Myocyte (in vitro differentiated cells): Measurements from ENCODE around the gene IGSF22. TPM values are rescaled to one million over a fixed set of nuclear protein-coding genes. Genes with fewer than 3 reads are reported as not detected.
"Not testable (repeated sequence)": the region's sequence is repeated elsewhere in the genome, so short reads cannot be mapped to it uniquely, and the experiment has no call there.

ENCODE experiments used
- DNase-seq: peaks from one replicate; pipeline ENCODE4 v3.0.0-alpha.2; 2012; ENCODE audit warnings: low read depth
- total RNA-seq: library from RNA; depleted of rRNA; stranded (reverse); fragments of >200 nt; gene quantifications from 2 replicates; pipeline ENCODE4 v1.2.3, GENCODE V29; 2014

The IGSF22 gene
- total RNA-seq, 1 donor from 2014 or later = 34.5 TPM

GRCh38 chr11:18692941-18693760 lies 32.8 kb downstream of the IGSF22 start:
- DNase-seq = peak; percentile 83

GRCh38 chr11:18691467-18692140 lies 34.4 kb downstream of the IGSF22 start:
- not testable (repeated sequence) for DNase-seq

- DNase-seq = no peak
Observed at GRCh38 chr11:18684267-18684666, 41.7 kb downstream of the IGSF22 start.

- no peak for DNase-seq
Observed at GRCh38 chr11:18682466-18682865, 43.5 kb downstream of the IGSF22 start.

GRCh38 chr11:18681949-18682348 lies 44.0 kb downstream of the IGSF22 start:
- DNase-seq = not testable (repeated sequence)

- no peak for DNase-seq
Observed at GRCh38 chr11:18677560-18677959, 48.4 kb downstream of the IGSF22 start.

DNA sequence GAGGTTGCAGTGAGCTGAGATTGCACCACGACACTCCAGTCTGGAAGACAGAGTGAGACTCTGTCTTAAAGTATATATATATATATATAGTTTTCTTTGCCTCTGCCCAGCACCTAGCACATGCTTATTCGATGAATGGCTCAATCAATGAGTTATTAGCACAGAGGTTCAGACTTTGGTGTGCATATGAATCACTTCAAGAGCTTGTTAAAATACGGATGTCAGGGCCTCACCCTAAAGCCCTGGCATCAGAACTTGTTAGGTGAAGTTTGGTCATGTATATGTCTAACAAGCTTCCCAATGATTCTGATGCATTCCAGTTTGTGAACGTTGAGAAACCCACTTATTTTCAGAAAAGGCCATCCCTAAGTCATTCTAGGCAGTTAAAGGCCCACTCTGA lies 49.2 kb downstream of the IGSF22 start:
- no peak for DNase-seq

DNA sequence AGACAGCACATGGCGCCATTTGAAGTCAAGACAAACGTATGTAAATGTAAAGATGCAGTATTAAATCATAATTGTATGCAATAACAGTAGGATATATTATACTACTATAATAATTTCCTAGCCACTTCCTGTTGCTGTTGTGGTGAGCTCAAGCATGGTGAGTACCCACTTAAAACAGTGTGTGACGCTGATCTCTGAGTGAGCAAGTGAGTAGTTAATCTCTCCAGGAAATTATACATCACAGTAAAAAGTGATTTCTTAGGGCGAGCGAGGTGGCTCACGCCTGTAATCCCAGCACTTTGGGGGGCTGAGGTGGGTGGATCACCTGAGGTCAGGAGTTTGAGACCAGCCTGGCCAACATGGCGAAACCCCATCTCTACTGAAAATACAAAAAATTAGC lies 53.8 kb downstream of the IGSF22 start:
- not testable (repeated sequence) for DNase-seq

- DNase-seq = no peak
Observed at GRCh38 chr11:18671246-18671645, 54.7 kb downstream of the IGSF22 start.

GRCh38 chr11:18669711-18670110 lies 56.3 kb downstream of the IGSF22 start:
- DNase-seq = no peak

DNA sequence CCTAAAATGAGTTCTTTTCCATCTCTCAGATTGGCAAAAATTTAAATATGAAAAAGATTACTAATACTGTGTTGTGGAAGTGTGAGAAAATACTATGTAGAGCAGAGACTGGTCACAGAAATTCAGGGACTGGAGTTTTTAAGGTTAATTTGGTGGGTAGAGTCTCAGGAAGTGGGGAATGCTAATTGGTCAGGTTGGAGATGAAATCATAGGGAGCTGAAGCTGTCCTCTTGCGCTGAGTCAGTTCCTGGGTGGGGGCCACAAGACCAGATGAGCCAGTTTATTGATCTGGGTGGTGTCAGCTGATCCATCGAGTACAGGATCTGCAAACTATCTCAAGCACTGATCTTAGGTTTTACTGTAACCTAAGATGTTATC lies 56.8 kb downstream of the IGSF22 start:
- peak; percentile 6 for DNase-seq

DNA sequence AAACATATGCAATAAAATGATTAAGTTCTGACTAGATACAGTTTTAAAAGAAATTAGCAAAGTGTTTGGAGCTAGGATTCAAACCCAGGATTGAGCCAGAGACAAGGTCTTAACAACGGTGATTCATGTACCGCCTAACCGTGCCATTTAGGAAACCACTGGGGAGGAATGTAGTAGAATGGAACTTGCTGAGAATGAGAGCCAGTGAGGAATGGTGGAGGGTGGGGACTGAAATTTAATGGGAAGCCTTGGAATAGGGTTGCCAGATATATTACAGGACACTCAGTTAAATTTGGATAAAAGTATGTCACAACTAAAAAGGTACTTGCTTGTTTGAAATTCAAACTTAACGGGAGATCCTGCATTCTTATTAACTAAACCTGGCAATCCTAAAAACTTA lies 57.9 kb downstream of the IGSF22 start:
- DNase-seq = no peak

DNA sequence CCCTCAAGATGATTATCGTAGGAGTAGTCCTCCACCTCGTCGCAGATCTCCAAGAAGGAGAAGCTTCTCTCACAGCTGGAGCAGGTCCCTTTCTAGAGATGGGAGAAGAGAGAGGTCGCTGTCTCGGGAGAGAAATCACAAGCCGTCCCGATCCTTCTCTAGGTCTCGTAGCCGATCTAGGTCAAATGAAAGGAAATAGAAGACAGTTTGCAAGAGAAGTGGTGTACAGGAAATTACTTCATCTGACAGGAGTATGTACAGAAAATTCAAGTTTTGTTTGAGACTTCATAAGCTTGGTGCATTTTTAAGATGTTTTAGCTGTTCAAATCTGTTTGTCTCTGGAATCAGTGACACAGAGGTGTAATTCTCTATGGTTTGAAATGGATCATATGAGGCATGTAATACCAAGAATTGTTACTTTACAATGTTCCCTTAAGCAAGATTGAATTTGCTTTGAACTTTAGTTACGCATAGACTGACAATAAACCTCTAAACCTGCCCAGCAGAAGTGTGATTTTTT lies 60.6 kb downstream of the IGSF22 start:
- not testable (repeated sequence) for DNase-seq

DNA sequence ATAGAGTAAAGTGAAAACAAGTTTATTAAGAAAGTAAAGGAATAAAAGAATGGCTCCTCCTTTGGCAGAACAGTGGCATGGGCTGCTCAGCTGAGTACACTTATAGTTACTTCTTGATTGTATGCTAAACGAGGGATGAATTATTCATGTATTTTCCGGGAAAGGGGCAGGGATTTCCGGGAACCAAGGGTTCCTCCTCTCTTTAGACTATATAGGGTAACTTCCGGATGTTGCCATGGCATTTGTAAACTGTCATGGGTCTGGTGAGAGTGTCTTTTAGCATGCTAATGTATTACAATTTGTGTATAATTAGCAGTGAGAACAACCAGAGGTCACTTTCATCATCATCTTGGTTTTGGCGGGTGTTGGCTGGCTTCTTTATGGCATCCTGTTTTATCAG lies 68.3 kb downstream of the IGSF22 start:
- DNase-seq = no peak

Other genes starting within 250 kb of the IGSF22 start
- 169 and 185 TPM in 2 replicates for gene TSG101, start 199.2 kb downstream of the IGSF22 start, total RNA-seq
- gene UEVLD, start 137.5 kb downstream of the IGSF22 start, total RNA-seq = 24.9 and 27.1 TPM in 2 replicates
- gene MISFA, start 126.4 kb downstream of the IGSF22 start, total RNA-seq = 1.0 and 4.8 TPM in 2 replicates
- gene SPTY2D1, start 91.8 kb downstream of the IGSF22 start, total RNA-seq = 21.7 and 22.0 TPM in 2 replicates
- gene TMEM86A, start 27.4 kb downstream of the IGSF22 start, total RNA-seq = 11.6 and 12.9 TPM in 2 replicates
- not detected in 2 replicates for gene PTPN5, start 65.6 kb upstream of the IGSF22 start, total RNA-seq
- gene MRGPRX1, start 213.2 kb upstream of the IGSF22 start, total RNA-seq = not detected in 2 replicates